ENCODE measurements around the gene KCTD16. TPM values are rescaled to one million over a fixed set of nuclear protein-coding genes. Genes with fewer than 3 reads are reported as not detected.

KCTD16 gene
- total RNA-seq, 1 experiment from 2014 or later: 0.29 TPM

GRCh38 chr5:144391044-144391443, 220.4 kb downstream of the KCTD16 start:
- Histone ChIP-seq H3K27me3 (replicated peaks; ENCODE audit: control insufficient read depth, insufficient read depth, low read length) (no peaks in the 10 kb centered on the region), H3K4me3 (ENCODE audit: low read depth, low read length) (no peak overlapping the region), H3K4me1 (no peaks in the 10 kb centered on the region), H3K36me3 (ENCODE audit: control insufficient read depth, insufficient read depth, low read length) (no peaks in the 10 kb centered on the region), H3K9me3 (no peaks in the 10 kb centered on the region)
- intact Hi-C loops (cut with micrococcal nuclease; ENCODE audit: unreplicated experiment): no loop called here
- Mint-ChIP-seq H3K4me3 (ENCODE audit: unreplicated experiment) (no peak overlapping the region), H3K27ac (ENCODE audit: unreplicated experiment) (no peak overlapping the region), H3K36me3 (ENCODE audit: insufficient read depth, unreplicated experiment) (no peaks in the 10 kb centered on the region), H3K27me3 (ENCODE audit: insufficient read depth, unreplicated experiment) (no peaks in the 10 kb centered on the region), H3K9me3 (ENCODE audit: unreplicated experiment) (no peaks in the 10 kb centered on the region), H3K4me1 (ENCODE audit: low read depth, unreplicated experiment) (no peaks in the 10 kb centered on the region)
- POLR2A ChIA-PET: no interaction called here
- no TSS peak for BruUV-seq (replicated peaks)
- no peak for DNase-seq
- TF ChIP-seq, protein P1, sequence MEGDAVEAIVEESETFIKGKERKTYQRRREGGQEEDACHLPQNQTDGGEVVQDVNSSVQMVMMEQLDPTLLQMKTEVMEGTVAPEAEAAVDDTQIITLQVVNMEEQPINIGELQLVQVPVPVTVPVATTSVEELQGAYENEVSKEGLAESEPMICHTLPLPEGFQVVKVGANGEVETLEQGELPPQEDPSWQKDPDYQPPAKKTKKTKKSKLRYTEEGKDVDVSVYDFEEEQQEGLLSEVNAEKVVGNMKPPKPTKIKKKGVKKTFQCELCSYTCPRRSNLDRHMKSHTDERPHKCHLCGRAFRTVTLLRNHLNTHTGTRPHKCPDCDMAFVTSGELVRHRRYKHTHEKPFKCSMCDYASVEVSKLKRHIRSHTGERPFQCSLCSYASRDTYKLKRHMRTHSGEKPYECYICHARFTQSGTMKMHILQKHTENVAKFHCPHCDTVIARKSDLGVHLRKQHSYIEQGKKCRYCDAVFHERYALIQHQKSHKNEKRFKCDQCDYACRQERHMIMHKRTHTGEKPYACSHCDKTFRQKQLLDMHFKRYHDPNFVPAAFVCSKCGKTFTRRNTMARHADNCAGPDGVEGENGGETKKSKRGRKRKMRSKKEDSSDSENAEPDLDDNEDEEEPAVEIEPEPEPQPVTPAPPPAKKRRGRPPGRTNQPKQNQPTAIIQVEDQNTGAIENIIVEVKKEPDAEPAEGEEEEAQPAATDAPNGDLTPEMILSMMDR (IDR thresholded peaks at IDR 0.05; ENCODE audit: insufficient read depth in 1 of 2, low read depth in 1 of 2, low read length in 1 of 2, severe bottlenecking in 1 of 2, unreplicated experiment in 1 of 2): no peak
- CTCF ChIA-PET: interaction anchor here (1.1 kb wide), 1 partner anchor 187 kb away, joined by 3 read pairs; no protein-coding TSS in a partner anchor

- no TSS peak for BruUV-seq (replicated peaks)
Observed at GRCh38 chr5:144393641-144394435, 223.2 kb downstream of the KCTD16 start.

GRCh38 chr5:144395704-144396103, 225.0 kb downstream of the KCTD16 start:
- intact Hi-C loops (cut with micrococcal nuclease; ENCODE audit: unreplicated experiment): no loop called here
- TF ChIP-seq, protein P1 (IDR thresholded peaks at IDR 0.05; ENCODE audit: insufficient read depth in 1 of 2, low read depth in 1 of 2, low read length in 1 of 2, severe bottlenecking in 1 of 2, unreplicated experiment in 1 of 2): no peak

More at GRCh38 chr5:144393641-144394435, 223.2 kb downstream of the KCTD16 start:
- Histone ChIP-seq H3K9me3 (no peaks in the 10 kb centered on the region), H3K36me3 (ENCODE audit: control insufficient read depth, insufficient read depth, low read length) (no peaks in the 10 kb centered on the region), H3K4me3 (ENCODE audit: low read depth, low read length) (no peak overlapping the region), H3K4me1 (no peaks in the 10 kb centered on the region), H3K27me3 (replicated peaks; ENCODE audit: control insufficient read depth, insufficient read depth, low read length) (no peaks in the 10 kb centered on the region)
- no peaks in the 10 kb centered on the region for H3K4me1 Mint-ChIP-seq (ENCODE audit: low read depth, unreplicated experiment)
- DNase-seq: no peak
- CTCF ChIA-PET: interaction anchor here (0.7 to 1.0 kb wide), 3 partner anchors 12 to 190 kb away, joined by 3 to 7 read pairs (median 4); no protein-coding TSS in a partner anchor
- POLR2A ChIA-PET: no interaction called here
- TF ChIP-seq, protein P1 (IDR thresholded peaks at IDR 0.05; ENCODE audit: insufficient read depth in 1 of 2, low read depth in 1 of 2, low read length in 1 of 2, severe bottlenecking in 1 of 2, unreplicated experiment in 1 of 2): peak in 1 of 2 experiments; percentile 22
- no peak overlapping the region for H3K4me3 Mint-ChIP-seq (ENCODE audit: unreplicated experiment)
- no peaks in the 10 kb centered on the region for H3K27me3 Mint-ChIP-seq (ENCODE audit: insufficient read depth, unreplicated experiment)
- intact Hi-C loops (cut with micrococcal nuclease; ENCODE audit: unreplicated experiment): no loop called here
- no peak overlapping the region for H3K27ac Mint-ChIP-seq (ENCODE audit: unreplicated experiment)
- H3K36me3 Mint-ChIP-seq (ENCODE audit: insufficient read depth, unreplicated experiment): no peaks in the 10 kb centered on the region
- H3K9me3 Mint-ChIP-seq (ENCODE audit: unreplicated experiment): no peaks in the 10 kb centered on the region

More at GRCh38 chr5:144395704-144396103, 225.0 kb downstream of the KCTD16 start:
- Histone ChIP-seq H3K4me1 (no peaks in the 10 kb centered on the region), H3K4me3 (ENCODE audit: low read depth, low read length) (no peak overlapping the region), H3K9me3 (no peaks in the 10 kb centered on the region), H3K27me3 (replicated peaks; ENCODE audit: control insufficient read depth, insufficient read depth, low read length) (no peaks in the 10 kb centered on the region), H3K36me3 (ENCODE audit: control insufficient read depth, insufficient read depth, low read length) (no peaks in the 10 kb centered on the region)
- Mint-ChIP-seq H3K36me3 (ENCODE audit: insufficient read depth, unreplicated experiment) (no peaks in the 10 kb centered on the region), H3K4me3 (ENCODE audit: unreplicated experiment) (no peak overlapping the region), H3K27me3 (ENCODE audit: insufficient read depth, unreplicated experiment) (no peaks in the 10 kb centered on the region), H3K27ac (ENCODE audit: unreplicated experiment) (no peak overlapping the region), H3K9me3 (ENCODE audit: unreplicated experiment) (no peaks in the 10 kb centered on the region), H3K4me1 (ENCODE audit: low read depth, unreplicated experiment) (no peaks in the 10 kb centered on the region)
- POLR2A ChIA-PET: no interaction called here
- no peak for DNase-seq
- CTCF ChIA-PET: no interaction called here
- BruUV-seq (replicated peaks): no TSS peak
